Measurements from ENCODE around the gene TMEM88. TPM values are rescaled to one million over a fixed set of nuclear protein-coding genes. Genes with fewer than 3 reads are reported as not detected.

TMEM88 gene
- total and polyA plus RNA-seq, 2 of the 13 experiments (the other 11 are each of a cell fraction or from before 2014, with no cell fraction given) = 0.31 to 0.66 TPM

DNA sequence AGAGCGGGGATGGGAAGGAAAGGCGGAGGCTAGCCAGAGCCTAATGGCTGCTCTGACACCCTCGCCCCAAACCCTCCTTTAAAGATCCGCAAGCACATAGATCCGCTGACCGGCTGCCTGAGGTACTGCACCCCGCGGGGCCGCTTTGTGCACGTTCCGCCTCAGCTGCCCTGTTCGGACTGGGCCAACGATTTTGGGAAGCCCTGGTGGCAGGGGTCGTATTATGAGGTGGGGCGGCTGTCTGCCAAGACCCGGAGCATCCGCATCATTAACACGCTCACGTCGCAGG lies 3.6 kb downstream of the TMEM88 start (continued):
- TF ChIP-seq ZNF615 (CRISPR knock-in tag; IDR thresholded peaks at IDR 0.05; ENCODE audit: borderline replicate concordance) (no peak), RAD21 (CRISPR knock-in tag; IDR thresholded peaks at IDR 0.05) (peak; percentile 52; the same call in 1 of the 2 replicates), ZNF563 (CRISPR knock-in tag; IDR thresholded peaks at IDR 0.05) (no peak), ZNF766 (CRISPR knock-in tag; IDR thresholded peaks at IDR 0.05; ENCODE audit: borderline replicate concordance) (no peak), NPAS2 (CRISPR knock-in tag; IDR thresholded peaks at IDR 0.05; ENCODE audit: borderline replicate concordance) (no peak), MIXL1 (CRISPR knock-in tag; IDR thresholded peaks at IDR 0.05) (no peak), EEA1 (CRISPR knock-in tag; IDR thresholded peaks at IDR 0.05; ENCODE audit: borderline replicate concordance) (0 out of 2 replicates have a peak, but pooled peaks have one; percentile 19), NFE2 (CRISPR knock-in tag; IDR thresholded peaks at IDR 0.05) (no peak), ZNF431 (CRISPR knock-in tag; IDR thresholded peaks at IDR 0.05; ENCODE audit: borderline replicate concordance, low read depth) (no peak), ZNF777 (CRISPR knock-in tag; IDR thresholded peaks at IDR 0.05) (0 out of 2 replicates have a peak, but pooled peaks have one; percentile 25), ARHGAP35 (CRISPR knock-in tag; IDR thresholded peaks at IDR 0.05; ENCODE audit: borderline replicate concordance) (no peak), PHB2 (IDR thresholded peaks at IDR 0.05; ENCODE audit: partially characterized antibody) (no peak), IRF2 (CRISPR knock-in tag; IDR thresholded peaks at IDR 0.05) (peak; percentile 4; the same call in 1 of the 2 replicates), ZNF709 (CRISPR knock-in tag; IDR thresholded peaks at IDR 0.05) (no peak), DNMT3B (CRISPR knock-in tag; conservative IDR thresholded peaks at IDR 0.05) (no peak), KDM6A (CRISPR knock-in tag; IDR thresholded peaks at IDR 0.05; ENCODE audit: low read depth) (no peak), KLF16 (CRISPR knock-in tag; IDR thresholded peaks at IDR 0.05) (0 out of 4 replicates have a peak, but pooled peaks of 1 of the 2 experiments have one; percentile 17), ZFX (CRISPR knock-in tag; IDR thresholded peaks at IDR 0.05; ENCODE audit: low read depth) (no peak)
- TF ChIP-seq, protein P1, sequence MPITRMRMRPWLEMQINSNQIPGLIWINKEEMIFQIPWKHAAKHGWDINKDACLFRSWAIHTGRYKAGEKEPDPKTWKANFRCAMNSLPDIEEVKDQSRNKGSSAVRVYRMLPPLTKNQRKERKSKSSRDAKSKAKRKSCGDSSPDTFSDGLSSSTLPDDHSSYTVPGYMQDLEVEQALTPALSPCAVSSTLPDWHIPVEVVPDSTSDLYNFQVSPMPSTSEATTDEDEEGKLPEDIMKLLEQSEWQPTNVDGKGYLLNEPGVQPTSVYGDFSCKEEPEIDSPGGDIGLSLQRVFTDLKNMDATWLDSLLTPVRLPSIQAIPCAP (CRISPR knock-in tag; IDR thresholded peaks at IDR 0.05; ENCODE audit: low read depth) = no peak
- TF ChIP-seq, protein P2, sequence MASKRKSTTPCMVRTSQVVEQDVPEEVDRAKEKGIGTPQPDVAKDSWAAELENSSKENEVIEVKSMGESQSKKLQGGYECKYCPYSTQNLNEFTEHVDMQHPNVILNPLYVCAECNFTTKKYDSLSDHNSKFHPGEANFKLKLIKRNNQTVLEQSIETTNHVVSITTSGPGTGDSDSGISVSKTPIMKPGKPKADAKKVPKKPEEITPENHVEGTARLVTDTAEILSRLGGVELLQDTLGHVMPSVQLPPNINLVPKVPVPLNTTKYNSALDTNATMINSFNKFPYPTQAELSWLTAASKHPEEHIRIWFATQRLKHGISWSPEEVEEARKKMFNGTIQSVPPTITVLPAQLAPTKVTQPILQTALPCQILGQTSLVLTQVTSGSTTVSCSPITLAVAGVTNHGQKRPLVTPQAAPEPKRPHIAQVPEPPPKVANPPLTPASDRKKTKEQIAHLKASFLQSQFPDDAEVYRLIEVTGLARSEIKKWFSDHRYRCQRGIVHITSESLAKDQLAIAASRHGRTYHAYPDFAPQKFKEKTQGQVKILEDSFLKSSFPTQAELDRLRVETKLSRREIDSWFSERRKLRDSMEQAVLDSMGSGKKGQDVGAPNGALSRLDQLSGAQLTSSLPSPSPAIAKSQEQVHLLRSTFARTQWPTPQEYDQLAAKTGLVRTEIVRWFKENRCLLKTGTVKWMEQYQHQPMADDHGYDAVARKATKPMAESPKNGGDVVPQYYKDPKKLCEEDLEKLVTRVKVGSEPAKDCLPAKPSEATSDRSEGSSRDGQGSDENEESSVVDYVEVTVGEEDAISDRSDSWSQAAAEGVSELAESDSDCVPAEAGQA (IDR thresholded peaks at IDR 0.05; ENCODE audit: low read depth) = no peak
- TF ChIP-seq, protein P2 (CRISPR knock-in tag; IDR thresholded peaks at IDR 0.05; ENCODE audit: borderline replicate concordance) = no peak
- TF ChIP-seq, protein P3, sequence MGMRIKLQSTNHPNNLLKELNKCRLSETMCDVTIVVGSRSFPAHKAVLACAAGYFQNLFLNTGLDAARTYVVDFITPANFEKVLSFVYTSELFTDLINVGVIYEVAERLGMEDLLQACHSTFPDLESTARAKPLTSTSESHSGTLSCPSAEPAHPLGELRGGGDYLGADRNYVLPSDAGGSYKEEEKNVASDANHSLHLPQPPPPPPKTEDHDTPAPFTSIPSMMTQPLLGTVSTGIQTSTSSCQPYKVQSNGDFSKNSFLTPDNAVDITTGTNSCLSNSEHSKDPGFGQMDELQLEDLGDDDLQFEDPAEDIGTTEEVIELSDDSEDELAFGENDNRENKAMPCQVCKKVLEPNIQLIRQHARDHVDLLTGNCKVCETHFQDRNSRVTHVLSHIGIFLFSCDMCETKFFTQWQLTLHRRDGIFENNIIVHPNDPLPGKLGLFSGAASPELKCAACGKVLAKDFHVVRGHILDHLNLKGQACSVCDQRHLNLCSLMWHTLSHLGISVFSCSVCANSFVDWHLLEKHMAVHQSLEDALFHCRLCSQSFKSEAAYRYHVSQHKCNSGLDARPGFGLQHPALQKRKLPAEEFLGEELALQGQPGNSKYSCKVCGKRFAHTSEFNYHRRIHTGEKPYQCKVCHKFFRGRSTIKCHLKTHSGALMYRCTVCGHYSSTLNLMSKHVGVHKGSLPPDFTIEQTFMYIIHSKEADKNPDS (CRISPR knock-in tag; IDR thresholded peaks at IDR 0.05) = no peak
- TF ChIP-seq, protein P4, sequence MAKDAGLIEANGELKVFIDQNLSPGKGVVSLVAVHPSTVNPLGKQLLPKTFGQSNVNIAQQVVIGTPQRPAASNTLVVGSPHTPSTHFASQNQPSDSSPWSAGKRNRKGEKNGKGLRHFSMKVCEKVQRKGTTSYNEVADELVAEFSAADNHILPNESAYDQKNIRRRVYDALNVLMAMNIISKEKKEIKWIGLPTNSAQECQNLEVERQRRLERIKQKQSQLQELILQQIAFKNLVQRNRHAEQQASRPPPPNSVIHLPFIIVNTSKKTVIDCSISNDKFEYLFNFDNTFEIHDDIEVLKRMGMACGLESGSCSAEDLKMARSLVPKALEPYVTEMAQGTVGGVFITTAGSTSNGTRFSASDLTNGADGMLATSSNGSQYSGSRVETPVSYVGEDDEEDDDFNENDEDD (CRISPR knock-in tag; IDR thresholded peaks at IDR 0.05; ENCODE audit: borderline replicate concordance) = no peak

All from HepG2 (cell line).